Measurements from ENCODE around the gene HOXA3.

Gene HOXA3

GRCh38 chr7:27071622-27072390, 80.6 kb downstream of the HOXA3 start:
- H3K36me3 ChIP-seq (ENCODE audit: control insufficient read depth, insufficient read depth, low read length) = no peaks in the 10 kb centered on the region
- H3K4me3 ChIP-seq (ENCODE audit: low read length) = no peak overlapping the region
- no peak overlapping the region for H3K27ac ChIP-seq (ENCODE audit: low read depth, low read length)
- H3K9ac ChIP-seq (ENCODE audit: low read length) = no peak overlapping the region
- H3K4me1 ChIP-seq (ENCODE audit: control insufficient read depth, insufficient read depth, low read length) = no peaks in the 10 kb centered on the region
- H3K27me3 ChIP-seq (ENCODE audit: control insufficient read depth, insufficient read depth, low read length) = no peaks in the 10 kb centered on the region

- no peak overlapping the region for H3K4me3 ChIP-seq (ENCODE audit: low read length)
- H3K36me3 ChIP-seq (ENCODE audit: control insufficient read depth, insufficient read depth, low read length) = no peaks in the 10 kb centered on the region
- no peaks in the 10 kb centered on the region for H3K4me1 ChIP-seq (ENCODE audit: control insufficient read depth, insufficient read depth, low read length)
- H3K27me3 ChIP-seq (ENCODE audit: control insufficient read depth, insufficient read depth, low read length) = peaks cover 2% of the 10 kb centered on the region
- H3K27ac ChIP-seq (ENCODE audit: low read depth, low read length) = no peak overlapping the region
- H3K9ac ChIP-seq (ENCODE audit: low read length) = no peak overlapping the region
These were observed 84.1 kb downstream of the HOXA3 start for GRCh38 chr7:27068259-27068658.

GRCh38 chr7:27066148-27066547, 86.2 kb downstream of the HOXA3 start:
- Histone ChIP-seq H3K4me3 (ENCODE audit: low read length) (no peak overlapping the region), H3K9ac (ENCODE audit: low read length) (no peak overlapping the region), H3K4me1 (ENCODE audit: control insufficient read depth, insufficient read depth, low read length) (no peaks in the 10 kb centered on the region), H3K27ac (ENCODE audit: low read depth, low read length) (no peak overlapping the region), H3K27me3 (ENCODE audit: control insufficient read depth, insufficient read depth, low read length) (peaks cover 2% of the 10 kb centered on the region), H3K36me3 (ENCODE audit: control insufficient read depth, insufficient read depth, low read length) (no peaks in the 10 kb centered on the region)

GRCh38 chr7:27065709-27066108, 86.7 kb downstream of the HOXA3 start:
- Histone ChIP-seq H3K4me3 (ENCODE audit: low read length) (no peak overlapping the region), H3K27me3 (ENCODE audit: control insufficient read depth, insufficient read depth, low read length) (peaks cover 2% of the 10 kb centered on the region), H3K4me1 (ENCODE audit: control insufficient read depth, insufficient read depth, low read length) (no peaks in the 10 kb centered on the region), H3K36me3 (ENCODE audit: control insufficient read depth, insufficient read depth, low read length) (no peaks in the 10 kb centered on the region), H3K9ac (ENCODE audit: low read length) (no peak overlapping the region), H3K27ac (ENCODE audit: low read depth, low read length) (no peak overlapping the region)

- no peak overlapping the region for H3K9ac ChIP-seq (ENCODE audit: low read length)
- H3K36me3 ChIP-seq (ENCODE audit: control insufficient read depth, insufficient read depth, low read length) = no peaks in the 10 kb centered on the region
- H3K4me3 ChIP-seq (ENCODE audit: low read length) = no peak overlapping the region
- H3K27me3 ChIP-seq (ENCODE audit: control insufficient read depth, insufficient read depth, low read length) = peaks cover 2% of the 10 kb centered on the region
- H3K27ac ChIP-seq (ENCODE audit: low read depth, low read length) = no peak overlapping the region
- H3K4me1 ChIP-seq (ENCODE audit: control insufficient read depth, insufficient read depth, low read length) = no peaks in the 10 kb centered on the region
These were observed 87.7 kb downstream of the HOXA3 start for GRCh38 chr7:27064661-27065060.

- H3K9ac ChIP-seq (ENCODE audit: low read length) = no peak overlapping the region
- H3K4me1 ChIP-seq (ENCODE audit: control insufficient read depth, insufficient read depth, low read length) = no peaks in the 10 kb centered on the region
- H3K27ac ChIP-seq (ENCODE audit: low read depth, low read length) = no peak overlapping the region
- no peaks in the 10 kb centered on the region for H3K36me3 ChIP-seq (ENCODE audit: control insufficient read depth, insufficient read depth, low read length)
- H3K27me3 ChIP-seq (ENCODE audit: control insufficient read depth, insufficient read depth, low read length) = peaks cover 2% of the 10 kb centered on the region
- no peak overlapping the region for H3K4me3 ChIP-seq (ENCODE audit: low read length)
These were observed 88.2 kb downstream of the HOXA3 start for GRCh38 chr7:27064159-27064558.

- H3K4me3 ChIP-seq (ENCODE audit: low read length) = no peak overlapping the region
- peaks cover 2% of the 10 kb centered on the region for H3K27me3 ChIP-seq (ENCODE audit: control insufficient read depth, insufficient read depth, low read length)
- H3K4me1 ChIP-seq (ENCODE audit: control insufficient read depth, insufficient read depth, low read length) = no peaks in the 10 kb centered on the region
- H3K9ac ChIP-seq (ENCODE audit: low read length) = no peak overlapping the region
- H3K27ac ChIP-seq (ENCODE audit: low read depth, low read length) = no peak overlapping the region
- no peaks in the 10 kb centered on the region for H3K36me3 ChIP-seq (ENCODE audit: control insufficient read depth, insufficient read depth, low read length)
These were observed 89.4 kb downstream of the HOXA3 start for GRCh38 chr7:27062946-27063345.

Measured in rectal smooth muscle tissue (tissue), 1 donor.